HEK293 (cell line): ENCODE data around the gene ZFYVE28.

ENCODE experiments used
- YY2 ChIP-seq: fragments of 450-650 bp; formaldehyde crosslinking; IDR thresholded peaks from 2 replicates; pipeline ENCODE4 v1.5.1; 2016; ENCODE audit warnings: missing biosample characterization, missing genetic modification characterization
- ZBTB11 ChIP-seq: fragments of 450-650 bp; formaldehyde crosslinking; conservative IDR thresholded peaks from 2 replicates; pipeline ENCODE4 v1.5.1; 2016; ENCODE audit warnings: low read depth, missing biosample characterization, missing genetic modification characterization
- ZBTB21 ChIP-seq: fragments of 450-650 bp; formaldehyde crosslinking; IDR thresholded peaks from 2 replicates; pipeline ENCODE4 v1.5.1; 2017; ENCODE audit warnings: missing biosample characterization, missing genetic modification characterization
- ZEB2 ChIP-seq: fragments of 450-650 bp; formaldehyde crosslinking; IDR thresholded peaks from 2 replicates; pipeline ENCODE4 v1.5.1; 2016; ENCODE audit warnings: missing biosample characterization, missing genetic modification characterization
- ZNF16 ChIP-seq: fragments of 450-650 bp; formaldehyde crosslinking; IDR thresholded peaks from 2 replicates; pipeline ENCODE4 v1.5.1; 2016; ENCODE audit warnings: low read depth, missing biosample characterization, missing genetic modification characterization
- ZNF274 ChIP-seq, 2 experiments: fragments of 200-500 bp in 1 of 2; fragments of 450-650 bp in 1 of 2; sonication (Bioruptor generic) in 1 of 2; formaldehyde crosslinking in 1 of 2; IDR thresholded peaks; 2 replicates each; pipeline versions ENCODE4 v1.5.1 to v1.6.1; 2014 to 2016; ENCODE audit warnings: borderline replicate concordance in 1 of 2, inconsistent platforms in 1 of 2, low read length in 1 of 2, missing biosample characterization in 1 of 2, missing genetic modification characterization in 1 of 2
- ZNF311 ChIP-seq: fragments of 450-650 bp; formaldehyde crosslinking; IDR thresholded peaks from 2 replicates; pipeline ENCODE4 v1.5.1; 2017; ENCODE audit warnings: missing biosample characterization, missing genetic modification characterization, borderline replicate concordance
- ZNF335 ChIP-seq: fragments of 450-650 bp; formaldehyde crosslinking; conservative IDR thresholded peaks from 2 replicates; pipeline ENCODE4 v1.5.1; 2016; ENCODE audit warnings: missing biosample characterization, missing genetic modification characterization
- ZNF362 ChIP-seq: fragments of 450-650 bp; formaldehyde crosslinking; IDR thresholded peaks from 2 replicates; pipeline ENCODE4 v1.5.1; 2016; ENCODE audit warnings: missing biosample characterization, missing genetic modification characterization
- ZNF433 ChIP-seq: fragments of 450-650 bp; formaldehyde crosslinking; IDR thresholded peaks from 2 replicates; pipeline ENCODE4 v1.5.1; 2016; ENCODE audit warnings: missing biosample characterization, missing genetic modification characterization, low read depth
- ZNF514 ChIP-seq: fragments of 450-650 bp; formaldehyde crosslinking; IDR thresholded peaks from 2 replicates; pipeline ENCODE4 v1.5.1; 2016; ENCODE audit warnings: missing biosample characterization, missing genetic modification characterization
- ZNF624 ChIP-seq: fragments of 450-650 bp; formaldehyde crosslinking; IDR thresholded peaks from 2 replicates; pipeline ENCODE4 v1.5.1; 2017; ENCODE audit warnings: missing biosample characterization, missing genetic modification characterization
- ZNF670 ChIP-seq: fragments of 450-650 bp; formaldehyde crosslinking; IDR thresholded peaks from 2 replicates; pipeline ENCODE4 v1.5.1; 2016; ENCODE audit warnings: missing biosample characterization, missing genetic modification characterization, low read depth
- ZNF692 ChIP-seq: fragments of 450-650 bp; formaldehyde crosslinking; IDR thresholded peaks from 2 replicates; pipeline ENCODE4 v1.5.1; 2016; ENCODE audit warnings: missing biosample characterization, missing genetic modification characterization
- ZNF701 ChIP-seq: fragments of 450-650 bp; formaldehyde crosslinking; IDR thresholded peaks from 2 replicates; pipeline ENCODE4 v1.5.1; 2016; ENCODE audit warnings: missing biosample characterization, missing genetic modification characterization
- ZNF768 ChIP-seq: fragments of 450-650 bp; formaldehyde crosslinking; IDR thresholded peaks from 2 replicates; pipeline ENCODE4 v1.5.1; 2018; ENCODE audit warnings: missing biosample characterization, mild to moderate bottlenecking, missing genetic modification characterization
- ZNF791 ChIP-seq: fragments of 450-650 bp; formaldehyde crosslinking; IDR thresholded peaks from 2 replicates; pipeline ENCODE4 v1.5.1; 2016; ENCODE audit warnings: missing biosample characterization, missing genetic modification characterization
- ZXDB ChIP-seq: fragments of 450-650 bp; formaldehyde crosslinking; IDR thresholded peaks from 2 replicates; pipeline ENCODE4 v1.5.1; 2016; ENCODE audit warnings: missing biosample characterization, missing genetic modification characterization
- TF ChIP-seq, protein P1 (sequence below): fragments of 450-650 bp; formaldehyde crosslinking; IDR thresholded peaks from 2 replicates; pipeline ENCODE4 v1.5.1; 2016; ENCODE audit warnings: missing biosample characterization, missing genetic modification characterization
- TF ChIP-seq, protein P2 (sequence below): fragments of 450-650 bp; formaldehyde crosslinking; IDR thresholded peaks from 2 replicates; pipeline ENCODE4 v1.5.1; 2016; ENCODE audit warnings: missing biosample characterization, missing genetic modification characterization, low read depth
- TF ChIP-seq, protein P3 (sequence below): fragments of 450-650 bp; formaldehyde crosslinking; IDR thresholded peaks from 2 replicates; pipeline ENCODE4 v1.5.0; 2017; ENCODE audit warnings: missing biosample characterization, missing genetic modification characterization, borderline replicate concordance
- TF ChIP-seq, protein P4 (sequence below): fragments of 450-650 bp; formaldehyde crosslinking; IDR thresholded peaks from 2 replicates; pipeline ENCODE4 v1.5.1; 2016; ENCODE audit warnings: missing biosample characterization, missing genetic modification characterization

Gene ZFYVE28

DNA sequence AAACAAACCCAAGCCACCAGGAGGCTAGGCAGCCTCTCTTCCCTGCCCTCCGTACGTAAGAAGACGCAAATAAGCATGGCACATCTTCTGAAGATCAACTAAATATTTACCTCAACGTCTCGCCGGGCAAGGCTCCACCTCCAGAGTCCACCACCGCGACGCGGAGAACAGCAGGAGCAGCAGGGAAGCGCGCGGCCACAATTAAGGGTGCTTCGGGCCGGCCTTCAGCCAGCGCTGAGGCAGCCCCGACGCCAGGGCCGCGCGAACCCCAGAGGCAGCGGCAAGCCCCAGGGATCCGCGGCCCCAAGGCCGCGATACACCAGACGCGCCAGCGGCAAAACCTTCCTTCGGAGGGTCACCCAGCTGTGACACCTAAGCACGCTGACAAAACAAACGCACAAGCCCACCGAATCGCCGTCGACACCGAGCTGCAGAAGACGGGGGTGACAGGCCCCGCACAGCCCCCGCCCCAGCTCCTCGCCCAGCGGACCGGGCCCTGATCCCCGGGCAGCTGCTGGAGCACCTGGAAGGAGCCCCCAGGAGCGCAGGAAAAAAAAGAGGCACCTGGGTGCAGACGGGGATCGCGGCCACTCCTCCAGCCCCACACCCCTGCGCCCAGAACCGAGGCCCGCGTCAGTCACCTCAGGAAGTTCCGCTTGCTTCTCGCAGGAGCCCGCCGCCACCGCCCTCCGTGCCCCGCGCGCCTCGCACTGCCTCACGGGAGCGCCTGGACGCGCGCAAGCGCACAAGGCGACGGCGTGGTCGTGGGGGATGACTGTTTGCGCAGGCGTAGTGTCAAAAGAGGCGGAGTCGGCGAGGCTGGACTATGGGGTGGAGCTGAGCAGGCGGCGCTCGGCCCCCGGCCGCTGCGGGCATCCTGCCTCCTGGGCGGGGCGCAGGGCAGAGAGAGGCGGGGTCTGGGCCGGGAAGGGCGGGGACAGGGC is 176.8 kb downstream of the ZFYVE28 start, which contains the start of the genes HAUS3 and POLN (continued):
- TF ChIP-seq, protein P1, sequence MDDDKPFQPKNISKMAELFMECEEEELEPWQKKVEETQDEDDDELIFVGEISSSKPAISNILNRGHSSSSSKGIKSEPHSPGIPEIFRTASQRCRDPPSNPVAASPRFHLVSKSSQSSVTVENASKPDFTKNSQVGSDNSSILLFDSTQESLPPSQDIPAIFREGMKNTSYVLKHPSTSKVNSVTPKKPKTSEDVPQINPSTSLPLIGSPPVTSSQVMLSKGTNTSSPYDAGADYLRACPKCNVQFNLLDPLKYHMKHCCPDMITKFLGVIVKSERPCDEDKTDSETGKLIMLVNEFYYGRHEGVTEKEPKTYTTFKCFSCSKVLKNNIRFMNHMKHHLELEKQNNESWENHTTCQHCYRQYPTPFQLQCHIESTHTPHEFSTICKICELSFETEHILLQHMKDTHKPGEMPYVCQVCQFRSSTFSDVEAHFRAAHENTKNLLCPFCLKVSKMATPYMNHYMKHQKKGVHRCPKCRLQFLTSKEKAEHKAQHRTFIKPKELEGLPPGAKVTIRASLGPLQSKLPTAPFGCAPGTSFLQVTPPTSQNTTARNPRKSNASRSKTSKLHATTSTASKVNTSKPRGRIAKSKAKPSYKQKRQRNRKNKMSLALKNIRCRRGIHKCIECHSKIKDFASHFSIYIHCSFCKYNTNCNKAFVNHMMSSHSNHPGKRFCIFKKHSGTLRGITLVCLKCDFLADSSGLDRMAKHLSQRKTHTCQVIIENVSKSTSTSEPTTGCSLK, result no peak
- TF ChIP-seq ZNF701, result no peak
- TF ChIP-seq, protein P2, sequence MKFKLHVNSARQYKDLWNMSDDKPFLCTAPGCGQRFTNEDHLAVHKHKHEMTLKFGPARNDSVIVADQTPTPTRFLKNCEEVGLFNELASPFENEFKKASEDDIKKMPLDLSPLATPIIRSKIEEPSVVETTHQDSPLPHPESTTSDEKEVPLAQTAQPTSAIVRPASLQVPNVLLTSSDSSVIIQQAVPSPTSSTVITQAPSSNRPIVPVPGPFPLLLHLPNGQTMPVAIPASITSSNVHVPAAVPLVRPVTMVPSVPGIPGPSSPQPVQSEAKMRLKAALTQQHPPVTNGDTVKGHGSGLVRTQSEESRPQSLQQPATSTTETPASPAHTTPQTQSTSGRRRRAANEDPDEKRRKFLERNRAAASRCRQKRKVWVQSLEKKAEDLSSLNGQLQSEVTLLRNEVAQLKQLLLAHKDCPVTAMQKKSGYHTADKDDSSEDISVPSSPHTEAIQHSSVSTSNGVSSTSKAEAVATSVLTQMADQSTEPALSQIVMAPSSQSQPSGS (tag by site-specific recombination), result no peak
- TF ChIP-seq ZNF16 (tag by site-specific recombination), result no peak
- peak; percentile 73 for TF ChIP-seq ZEB2 (tag by site-specific recombination)
- TF ChIP-seq YY2, result no peak
- no peak for TF ChIP-seq ZNF433 (tag by site-specific recombination)
- no peak for TF ChIP-seq ZNF791 (tag by site-specific recombination)
- no peak for TF ChIP-seq ZNF768 (tag by site-specific recombination)
- no peak for TF ChIP-seq ZNF274 (IDR thresholded peaks at IDR 0.05; ENCODE audit: low read length)
- no peak for TF ChIP-seq ZNF274 (tag by site-specific recombination; IDR thresholded peaks at IDR 0.05; ENCODE audit: borderline replicate concordance)
- TF ChIP-seq ZNF514 (tag by site-specific recombination), result no peak
- no peak for TF ChIP-seq ZNF670 (tag by site-specific recombination)
- peak; percentile 57; the same call in 1 of the 2 replicates for TF ChIP-seq ZXDB (tag by site-specific recombination)
- TF ChIP-seq, protein P3, sequence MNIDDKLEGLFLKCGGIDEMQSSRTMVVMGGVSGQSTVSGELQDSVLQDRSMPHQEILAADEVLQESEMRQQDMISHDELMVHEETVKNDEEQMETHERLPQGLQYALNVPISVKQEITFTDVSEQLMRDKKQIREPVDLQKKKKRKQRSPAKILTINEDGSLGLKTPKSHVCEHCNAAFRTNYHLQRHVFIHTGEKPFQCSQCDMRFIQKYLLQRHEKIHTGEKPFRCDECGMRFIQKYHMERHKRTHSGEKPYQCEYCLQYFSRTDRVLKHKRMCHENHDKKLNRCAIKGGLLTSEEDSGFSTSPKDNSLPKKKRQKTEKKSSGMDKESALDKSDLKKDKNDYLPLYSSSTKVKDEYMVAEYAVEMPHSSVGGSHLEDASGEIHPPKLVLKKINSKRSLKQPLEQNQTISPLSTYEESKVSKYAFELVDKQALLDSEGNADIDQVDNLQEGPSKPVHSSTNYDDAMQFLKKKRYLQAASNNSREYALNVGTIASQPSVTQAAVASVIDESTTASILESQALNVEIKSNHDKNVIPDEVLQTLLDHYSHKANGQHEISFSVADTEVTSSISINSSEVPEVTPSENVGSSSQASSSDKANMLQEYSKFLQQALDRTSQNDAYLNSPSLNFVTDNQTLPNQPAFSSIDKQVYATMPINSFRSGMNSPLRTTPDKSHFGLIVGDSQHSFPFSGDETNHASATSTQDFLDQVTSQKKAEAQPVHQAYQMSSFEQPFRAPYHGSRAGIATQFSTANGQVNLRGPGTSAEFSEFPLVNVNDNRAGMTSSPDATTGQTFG (tag by site-specific recombination), result no peak
- no peak for TF ChIP-seq ZNF624 (tag by site-specific recombination)
- TF ChIP-seq ZNF335 (tag by site-specific recombination), result peak; percentile 78
- no peak for TF ChIP-seq ZNF362
- TF ChIP-seq ZBTB21 (tag by site-specific recombination), result 0 out of 2 replicates have a peak, but pooled peaks have one; percentile 43
- peak; percentile 27; the same call in 1 of the 2 replicates for TF ChIP-seq ZNF692
- TF ChIP-seq ZBTB11, result 0 out of 2 replicates have a peak, but pooled peaks have one; percentile 21
- TF ChIP-seq, protein P4, sequence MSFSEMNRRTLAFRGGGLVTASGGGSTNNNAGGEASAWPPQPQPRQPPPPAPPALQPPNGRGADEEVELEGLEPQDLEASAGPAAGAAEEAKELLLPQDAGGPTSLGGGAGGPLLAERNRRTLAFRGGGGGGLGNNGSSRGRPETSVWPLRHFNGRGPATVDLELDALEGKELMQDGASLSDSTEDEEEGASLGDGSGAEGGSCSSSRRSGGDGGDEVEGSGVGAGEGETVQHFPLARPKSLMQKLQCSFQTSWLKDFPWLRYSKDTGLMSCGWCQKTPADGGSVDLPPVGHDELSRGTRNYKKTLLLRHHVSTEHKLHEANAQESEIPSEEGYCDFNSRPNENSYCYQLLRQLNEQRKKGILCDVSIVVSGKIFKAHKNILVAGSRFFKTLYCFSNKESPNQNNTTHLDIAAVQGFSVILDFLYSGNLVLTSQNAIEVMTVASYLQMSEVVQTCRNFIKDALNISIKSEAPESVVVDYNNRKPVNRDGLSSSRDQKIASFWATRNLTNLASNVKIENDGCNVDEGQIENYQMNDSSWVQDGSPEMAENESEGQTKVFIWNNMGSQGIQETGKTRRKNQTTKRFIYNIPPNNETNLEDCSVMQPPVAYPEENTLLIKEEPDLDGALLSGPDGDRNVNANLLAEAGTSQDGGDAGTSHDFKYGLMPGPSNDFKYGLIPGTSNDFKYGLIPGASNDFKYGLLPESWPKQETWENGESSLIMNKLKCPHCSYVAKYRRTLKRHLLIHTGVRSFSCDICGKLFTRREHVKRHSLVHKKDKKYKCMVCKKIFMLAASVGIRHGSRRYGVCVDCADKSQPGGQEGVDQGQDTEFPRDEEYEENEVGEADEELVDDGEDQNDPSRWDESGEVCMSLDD (tag by site-specific recombination), result peak; percentile 81; the same call in 1 of the 2 replicates
- no peak for TF ChIP-seq ZNF311 (tag by site-specific recombination)
